HFFc6 (cell line): ENCODE data around the gene M1AP. TPM values are rescaled to one million over a fixed set of nuclear protein-coding genes. Genes with fewer than 3 reads are reported as not detected.
"Not testable (repeated sequence)": the region's sequence is repeated elsewhere in the genome, so short reads cannot be mapped to it uniquely, and the experiment has no call there.

ENCODE experiments used
- DNase-seq: peaks from one replicate; pipeline ENCODE4 v3.0.0-alpha.2; 2018
- H3K27ac Mint-ChIP-seq: 2 replicates; pipeline ENCODE4 v1.8.0; 2020; ENCODE audit warnings: mild to moderate bottlenecking, mixed read lengths
- H3K27me3 Mint-ChIP-seq: 2 replicates; pipeline ENCODE4 v1.8.0; 2021; ENCODE audit warnings: mild to moderate bottlenecking, moderate library complexity, mixed read lengths; ENCODE audit not compliant: insufficient read depth
- H3K36me3 Mint-ChIP-seq: 2 replicates; pipeline ENCODE4 v1.8.0; 2021; ENCODE audit warnings: low read depth, mixed read lengths
- H3K4me1 Mint-ChIP-seq: 2 replicates; pipeline ENCODE4 v1.8.0; 2020; ENCODE audit warnings: low read depth, mixed read lengths
- H3K4me3 Mint-ChIP-seq: 2 replicates; pipeline ENCODE4 v1.8.0; 2020; ENCODE audit warnings: mild to moderate bottlenecking, moderate library complexity, mixed read lengths
- H3K9me3 Mint-ChIP-seq: 2 replicates; pipeline ENCODE4 v1.8.0; 2020; ENCODE audit warnings: mild to moderate bottlenecking, mixed read lengths
- total RNA-seq, 6 experiments: library from RNA; stranded (reverse); fragmentation: NEBNext Ultra II Directional; extraction: Animal tissue kit (Norgen Biotek cat#: 25700); gene quantifications; 2 replicates in 1 of 6; 3 replicates in 5 of 6; pipeline ENCODE4 v1.2.3, GENCODE V29; 2021
- TF ChIP-seq, protein P1 (sequence below): fragments of 200-600 bp; sonication (generic); IDR thresholded peaks from 2 replicates; pipeline ENCODE4 v1.5.0; 2021; ENCODE audit warnings: antibody characterized with exemption, mild to moderate bottlenecking

Gene M1AP
- total RNA-seq, 6 experiments from 2014 or later = 0.14 to 0.38 (median 0.17) TPM; not detected in 1

DNA sequence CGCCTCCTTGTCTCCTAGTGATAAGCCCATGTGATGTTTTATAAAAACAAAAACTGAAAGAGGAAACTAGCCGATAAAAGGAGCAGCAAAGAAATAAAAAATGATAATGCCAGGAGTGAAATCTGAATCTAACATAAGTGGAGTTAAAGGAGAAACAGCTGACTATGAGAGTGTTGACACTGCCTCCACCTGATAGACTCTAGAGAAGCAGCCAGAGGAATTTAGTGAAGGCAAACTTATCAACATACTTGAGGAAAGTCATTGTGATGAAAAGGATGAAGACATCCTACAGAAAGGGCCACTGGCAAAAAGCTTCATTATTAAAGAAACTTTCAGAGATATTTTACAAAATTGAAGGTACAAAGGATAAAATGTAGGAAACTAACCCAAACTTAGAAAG is 1.9 kb downstream of the M1AP start:
- no peaks in the 10 kb centered on the region; the same call in 1 of the 2 replicates for H3K9me3 Mint-ChIP-seq
- H3K36me3 Mint-ChIP-seq = no peaks in the 10 kb centered on the region
- H3K27ac Mint-ChIP-seq = no peak overlapping the region
- no peaks in the 10 kb centered on the region for H3K4me1 Mint-ChIP-seq
- H3K27me3 Mint-ChIP-seq = peaks cover 12% of the 10 kb centered on the region
- TF ChIP-seq, protein P1, sequence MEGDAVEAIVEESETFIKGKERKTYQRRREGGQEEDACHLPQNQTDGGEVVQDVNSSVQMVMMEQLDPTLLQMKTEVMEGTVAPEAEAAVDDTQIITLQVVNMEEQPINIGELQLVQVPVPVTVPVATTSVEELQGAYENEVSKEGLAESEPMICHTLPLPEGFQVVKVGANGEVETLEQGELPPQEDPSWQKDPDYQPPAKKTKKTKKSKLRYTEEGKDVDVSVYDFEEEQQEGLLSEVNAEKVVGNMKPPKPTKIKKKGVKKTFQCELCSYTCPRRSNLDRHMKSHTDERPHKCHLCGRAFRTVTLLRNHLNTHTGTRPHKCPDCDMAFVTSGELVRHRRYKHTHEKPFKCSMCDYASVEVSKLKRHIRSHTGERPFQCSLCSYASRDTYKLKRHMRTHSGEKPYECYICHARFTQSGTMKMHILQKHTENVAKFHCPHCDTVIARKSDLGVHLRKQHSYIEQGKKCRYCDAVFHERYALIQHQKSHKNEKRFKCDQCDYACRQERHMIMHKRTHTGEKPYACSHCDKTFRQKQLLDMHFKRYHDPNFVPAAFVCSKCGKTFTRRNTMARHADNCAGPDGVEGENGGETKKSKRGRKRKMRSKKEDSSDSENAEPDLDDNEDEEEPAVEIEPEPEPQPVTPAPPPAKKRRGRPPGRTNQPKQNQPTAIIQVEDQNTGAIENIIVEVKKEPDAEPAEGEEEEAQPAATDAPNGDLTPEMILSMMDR = no peak
- DNase-seq = no peak
- H3K4me3 Mint-ChIP-seq = no peak overlapping the region

DNA sequence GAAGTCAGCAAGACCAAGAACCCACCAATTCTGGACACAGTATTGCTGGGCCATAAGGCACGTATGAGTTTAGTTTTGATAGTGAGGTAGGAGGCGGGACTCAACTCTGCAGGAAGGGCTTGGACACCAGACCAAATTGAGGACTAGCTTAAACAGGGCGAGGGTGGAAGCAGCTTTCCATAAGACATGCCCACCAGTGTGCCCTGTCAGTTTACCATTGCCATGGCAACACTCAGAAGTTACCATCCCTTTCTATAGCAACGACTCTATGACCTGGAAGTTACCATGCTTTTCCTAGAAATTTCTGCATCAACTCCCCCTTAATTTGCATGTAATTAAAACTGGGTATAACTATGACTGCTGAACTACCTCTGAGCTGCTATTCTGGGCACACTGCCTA is 2.8 kb downstream of the M1AP start:
- Mint-ChIP-seq H3K36me3 (no peaks in the 10 kb centered on the region), H3K27ac (no peak overlapping the region), H3K9me3 (no peaks in the 10 kb centered on the region; the same call in 1 of the 2 replicates), H3K4me1 (no peaks in the 10 kb centered on the region), H3K27me3 (peaks cover 12% of the 10 kb centered on the region), H3K4me3 (no peak overlapping the region)
- TF ChIP-seq, protein P1 = no peak
- no peak for DNase-seq

DNA sequence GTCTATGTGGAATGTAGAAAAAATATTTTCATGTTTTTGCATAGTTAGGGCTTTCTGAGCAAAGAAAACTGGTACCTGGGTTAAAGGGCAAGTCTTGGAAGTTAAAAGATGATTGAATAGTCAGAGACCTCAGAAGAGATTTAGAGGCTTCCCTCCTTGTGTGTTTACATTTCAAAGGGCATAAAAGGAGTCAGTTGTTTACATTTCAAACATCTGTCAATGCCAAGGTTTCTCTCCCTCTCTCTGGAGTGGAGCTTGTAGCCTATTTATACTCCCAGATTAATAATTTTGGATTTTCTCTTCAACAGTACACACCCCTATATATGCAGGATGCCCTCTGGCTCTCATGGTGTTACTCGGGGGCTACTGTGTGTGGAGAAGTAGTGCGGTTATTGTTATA is 8.6 kb downstream of the M1AP start:
- TF ChIP-seq, protein P1 = no peak
- no peak overlapping the region for H3K4me3 Mint-ChIP-seq
- no peaks in the 10 kb centered on the region for H3K9me3 Mint-ChIP-seq
- H3K27ac Mint-ChIP-seq = no peak overlapping the region
- H3K4me1 Mint-ChIP-seq = no peaks in the 10 kb centered on the region
- DNase-seq = no peak
- no peaks in the 10 kb centered on the region for H3K36me3 Mint-ChIP-seq
- peaks cover 8% of the 10 kb centered on the region for H3K27me3 Mint-ChIP-seq

DNA sequence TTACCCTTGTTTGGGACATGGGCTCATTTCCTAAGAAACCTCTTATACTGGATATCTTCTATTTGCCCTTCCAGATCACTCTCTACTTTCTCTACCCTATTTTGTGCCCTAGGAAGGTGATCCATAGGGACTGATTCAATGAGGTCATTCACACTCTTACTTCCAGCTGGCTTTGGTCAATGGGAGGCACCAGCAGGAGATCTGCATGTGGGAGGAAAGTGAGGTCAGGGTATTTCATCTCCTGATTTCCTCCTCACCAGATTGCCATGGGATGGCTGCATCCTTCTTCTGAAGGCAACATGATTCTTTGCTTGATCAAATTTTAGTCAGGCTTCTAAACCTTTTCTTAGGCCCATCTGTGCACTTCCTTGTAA is 15.2 kb downstream of the M1AP start:
- Mint-ChIP-seq H3K9me3 (no peaks in the 10 kb centered on the region), H3K27me3 (peaks cover 5% of the 10 kb centered on the region), H3K36me3 (no peaks in the 10 kb centered on the region), H3K4me3 (no peak overlapping the region), H3K27ac (no peak overlapping the region), H3K4me1 (peaks cover 10% of the 10 kb centered on the region)
- no peak for DNase-seq
- TF ChIP-seq, protein P1 = no peak

DNA sequence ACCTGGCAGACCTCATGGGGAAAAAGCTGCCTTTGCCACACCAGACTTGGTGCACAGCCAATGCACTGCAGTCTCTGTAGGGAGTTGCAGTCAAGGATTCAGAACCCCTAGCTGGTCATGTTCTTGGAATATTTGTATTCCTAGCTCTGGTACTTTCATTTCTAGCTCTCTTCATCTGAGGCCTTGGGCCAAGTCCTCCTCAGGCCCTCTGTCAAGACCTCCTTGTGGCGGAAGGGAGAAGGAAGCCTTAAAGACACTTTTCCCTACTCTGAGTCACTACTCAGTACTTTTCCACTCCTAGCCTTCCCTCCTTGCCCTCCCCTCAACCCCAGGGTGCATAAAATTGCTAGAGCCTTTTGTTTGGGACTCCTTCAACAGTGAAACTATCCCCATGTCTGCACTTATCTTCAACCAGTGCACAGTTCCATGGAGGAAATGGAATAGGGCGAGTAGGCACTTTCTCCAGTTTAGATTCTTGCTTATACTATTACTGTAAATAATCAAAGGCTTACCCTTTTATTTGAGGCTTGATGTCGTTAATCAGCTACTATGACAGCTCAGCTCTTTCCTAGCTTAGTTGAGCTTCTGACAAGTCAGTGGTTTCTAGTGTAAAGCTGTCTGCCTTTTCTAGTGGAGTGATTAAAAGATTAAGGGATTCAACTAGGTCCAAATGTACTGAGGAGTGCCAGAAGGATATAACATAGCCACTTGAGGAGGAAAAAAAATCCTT is 15.8 kb downstream of the M1AP start:
- Mint-ChIP-seq H3K36me3 (no peaks in the 10 kb centered on the region), H3K27ac (no peak overlapping the region)

DNA sequence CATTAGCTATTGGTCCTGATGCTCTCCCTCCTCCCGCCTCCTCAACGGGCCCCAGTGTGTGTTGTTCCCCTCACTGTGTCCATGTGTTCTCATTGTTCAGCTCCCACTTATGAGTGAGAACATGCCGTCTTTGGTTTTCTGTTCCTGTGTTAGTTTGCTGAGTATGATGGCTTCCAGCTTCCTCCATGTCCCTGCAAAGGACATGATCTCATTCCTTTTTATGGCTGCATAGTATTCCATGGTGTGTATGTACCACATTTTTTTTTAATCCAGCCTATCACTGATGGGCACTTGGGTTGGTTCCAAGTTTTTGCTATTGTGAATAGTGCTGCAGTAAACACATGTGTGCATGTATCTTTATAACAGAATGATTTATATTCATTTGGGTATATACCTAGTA is 17.7 kb downstream of the M1AP start:
- not testable (repeated sequence) for DNase-seq, H3K9me3 Mint-ChIP-seq, H3K4me3 Mint-ChIP-seq, H3K27me3 Mint-ChIP-seq, H3K27ac Mint-ChIP-seq, H3K36me3 Mint-ChIP-seq
- peaks cover 15% of the 10 kb centered on the region for H3K4me1 Mint-ChIP-seq

More for the DNA sequence above, 15.8 kb downstream of the M1AP start:
- peak; percentile 18 for DNase-seq
- Mint-ChIP-seq H3K9me3 (no peaks in the 10 kb centered on the region), H3K4me3 (no peak overlapping the region), H3K27me3 (peaks cover 5% of the 10 kb centered on the region), H3K4me1 (peaks cover 10% of the 10 kb centered on the region)
- TF ChIP-seq, protein P1 = peak; percentile 46
